Omental fat pad (tissue), 4 donors: ENCODE data around the gene DAPK1. TPM values are rescaled to one million over a fixed set of nuclear protein-coding genes. Genes with fewer than 3 reads are reported as not detected.

Source experiments
- ATAC-seq: fragments of 150-250 bp; one replicate; pipeline ENCODE4 v1.9.1; 2016; ENCODE audit warnings: mild to moderate bottlenecking, moderate library complexity; ENCODE audit not compliant: low FRiP score
- DNase-seq: peaks from one replicate; pipeline ENCODE4 v3.0.0-alpha.2; 2019; ENCODE audit warnings: low spot score
- CTCF ChIP-seq, 3 donors: fragments of 450-650 bp; IDR thresholded peaks; one replicate each; pipeline ENCODE4 v1.5.1; 2016 to 2017; ENCODE audit warnings: antibody characterized with exemption in 3 of 3, mild to moderate bottlenecking in 3 of 3, moderate library complexity in 2 of 3
- total RNA-seq, 4 donors: library from RNA; depleted of rRNA; stranded (reverse); fragments of >200 nt; gene quantifications; one replicate each; pipeline ENCODE4 v1.1.0, GENCODE V29; 2016

Gene DAPK1
- total RNA-seq, 4 donors from 2014 or later: 56.1 to 214 (median 88.1) TPM

GRCh38 chr9:87642330-87643106 is 144.9 kb downstream of the DAPK1 start:
- TF ChIP-seq CTCF (IDR thresholded peaks at IDR 0.05): no peak
- DNase-seq (no peak), ATAC-seq (no peak)

GRCh38 chr9:87643107-87643650 is 145.5 kb downstream of the DAPK1 start:
- no peak for DNase-seq
- no peak for TF ChIP-seq CTCF (IDR thresholded peaks at IDR 0.05)
- ATAC-seq: peak; percentile 39

- DNase-seq (no peak), ATAC-seq (no peak)
- no peak for TF ChIP-seq CTCF (IDR thresholded peaks at IDR 0.05)
Observed at GRCh38 chr9:87643778-87644570, 146.3 kb downstream of the DAPK1 start.

- no peak for ATAC-seq
- no peak for TF ChIP-seq CTCF (IDR thresholded peaks at IDR 0.05)
- DNase-seq: no peak
Observed at GRCh38 chr9:87644659-87645058, 147.0 kb downstream of the DAPK1 start.

GRCh38 chr9:87646546-87646945 is 148.9 kb downstream of the DAPK1 start:
- TF ChIP-seq CTCF (IDR thresholded peaks at IDR 0.05): no peak
- DNase-seq (no peak), ATAC-seq (peak; percentile 68)

GRCh38 chr9:87647114-87647513 is 149.4 kb downstream of the DAPK1 start:
- TF ChIP-seq CTCF (IDR thresholded peaks at IDR 0.05): no peak
- ATAC-seq: no peak
- DNase-seq: no peak
